GM18505 (cell line): Measurements from ENCODE around the gene AHI1.

Source experiments
- ATAC-seq: cut with Tn5 transposase; IDR thresholded peaks from one replicate; pipeline ENCODE4 v1.9.1; 2021; ENCODE audit not compliant: unreplicated experiment
- POLR2A ChIP-seq: IDR thresholded peaks from 4 replicates; pipeline ENCODE4 v1.6.1; 2011; ENCODE audit warnings: borderline replicate concordance; ENCODE audit not compliant: insufficient read depth, insufficient read length; ENCODE audit errors: extremely low read depth

The AHI1 gene

DNA sequence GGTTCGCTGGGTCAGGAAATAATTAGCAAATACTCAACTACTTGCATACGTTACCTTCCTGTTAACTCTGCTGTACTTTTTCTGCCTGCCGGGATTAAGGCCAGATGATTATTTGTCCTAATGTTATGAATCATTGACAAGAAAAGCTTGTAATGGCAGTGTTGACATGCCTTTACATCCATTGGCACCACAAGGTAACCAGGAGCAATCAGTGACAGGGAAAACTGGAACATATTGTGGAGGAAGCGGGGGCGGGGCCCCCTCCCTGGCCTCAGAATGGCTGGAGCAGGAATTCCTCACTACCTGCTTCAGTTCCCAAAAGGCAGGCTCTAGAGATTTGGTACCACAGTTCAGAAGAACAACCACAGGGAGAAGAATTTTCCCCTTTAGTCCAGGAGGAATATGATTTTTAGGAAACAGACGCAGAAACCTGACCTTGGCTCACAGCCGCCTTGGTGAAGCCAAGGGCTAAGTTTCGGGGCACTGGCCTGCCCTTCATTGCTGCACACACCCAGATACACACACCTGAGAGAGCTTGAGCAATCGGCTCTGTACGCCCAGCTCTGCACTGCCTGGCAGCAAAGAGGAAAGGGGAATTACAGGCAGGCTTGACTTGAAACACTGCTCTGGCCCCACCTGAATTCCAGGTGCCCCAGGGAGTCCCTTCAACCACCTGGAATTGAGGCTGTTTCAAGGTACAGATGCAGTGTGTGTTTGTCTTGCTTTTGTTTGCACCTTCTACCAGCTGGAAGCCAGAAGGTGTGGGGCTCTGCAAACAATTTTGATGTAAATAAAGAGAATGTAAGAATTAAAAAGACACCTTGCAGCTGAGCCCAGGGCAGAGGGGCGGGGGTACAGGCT is 226.6 kb downstream of the AHI1 start:
- ATAC-seq: no peak
- no peak for TF ChIP-seq POLR2A

DNA sequence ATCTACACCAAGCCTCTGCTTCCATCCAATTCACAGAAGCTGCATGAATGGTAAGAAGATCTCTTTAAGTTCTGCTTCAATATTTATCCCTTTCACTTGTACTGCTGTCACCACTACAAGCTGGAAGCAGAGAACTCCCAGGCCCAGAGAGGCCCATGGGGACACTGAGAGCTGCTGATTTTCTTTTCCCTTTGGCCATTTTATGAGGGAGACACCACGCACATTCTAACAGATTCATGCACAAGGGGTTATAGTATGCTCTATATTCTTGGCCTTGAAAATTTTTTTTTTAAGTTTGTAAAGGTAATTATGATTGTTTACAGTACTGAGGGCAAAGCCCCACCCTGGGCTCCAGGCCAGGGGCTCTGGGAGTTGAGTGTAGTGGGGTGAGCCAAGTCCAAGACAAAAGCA is 228.1 kb downstream of the AHI1 start:
- TF ChIP-seq POLR2A: no peak
- no peak for ATAC-seq

DNA sequence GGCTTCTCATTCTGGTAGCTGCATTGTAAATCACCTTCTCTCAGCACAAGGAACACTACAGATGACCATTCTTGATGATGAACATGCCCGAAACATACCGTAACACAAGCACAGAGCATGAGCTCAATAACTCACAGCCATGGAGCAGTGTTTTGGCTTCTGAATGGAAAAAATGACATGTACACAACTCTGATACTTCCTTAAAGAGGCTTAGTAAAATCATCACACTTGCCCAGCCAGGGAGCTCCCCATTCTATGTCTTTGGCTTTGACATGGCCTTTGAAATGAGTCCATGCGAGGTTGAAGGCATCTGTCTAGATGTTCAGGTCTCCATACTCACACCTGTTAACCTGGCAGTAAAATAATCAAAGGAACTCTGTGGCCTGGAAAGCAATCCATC is 228.8 kb downstream of the AHI1 start:
- TF ChIP-seq POLR2A: no peak
- ATAC-seq: no peak

DNA sequence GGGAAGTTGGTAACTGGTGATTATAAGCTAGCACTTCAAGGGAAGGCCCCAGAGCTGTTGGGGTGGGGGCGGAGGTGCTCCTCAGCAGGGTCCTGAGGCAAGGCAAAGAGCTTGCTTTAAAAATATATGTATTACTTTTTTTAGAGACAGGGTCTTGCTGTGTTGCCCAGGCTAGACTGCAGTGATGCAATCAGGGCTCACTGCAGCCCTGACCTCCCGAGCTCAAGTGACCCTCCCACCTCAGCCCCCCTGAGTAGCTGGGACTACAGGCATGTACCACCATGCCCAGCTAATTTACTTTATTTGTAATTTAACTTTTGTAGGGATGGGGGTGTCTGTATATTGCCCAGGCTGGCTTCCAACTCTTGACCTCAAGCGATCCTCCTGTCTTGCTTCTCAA is 229.3 kb downstream of the AHI1 start:
- TF ChIP-seq POLR2A: no peak
- no peak for ATAC-seq

DNA sequence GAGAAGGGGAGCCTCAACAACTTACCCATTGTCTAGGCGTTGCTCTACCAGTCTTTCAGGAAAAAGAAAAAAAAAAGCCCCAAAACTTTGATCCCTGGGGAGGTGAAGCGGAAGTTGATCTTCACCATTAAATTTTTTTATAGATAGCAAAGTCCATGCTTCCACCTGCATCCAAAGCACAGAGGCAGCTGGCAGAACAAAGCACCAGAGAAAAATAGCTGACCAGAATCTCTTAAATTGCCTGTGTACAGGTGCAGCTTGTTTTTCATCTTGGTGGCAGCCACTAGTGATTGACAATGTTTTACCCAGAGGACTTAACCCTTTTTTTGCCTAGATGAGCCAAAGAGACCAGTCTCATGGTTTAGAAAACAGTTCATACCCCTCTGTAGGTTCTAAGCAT is 230.5 kb downstream of the AHI1 start:
- no peak for ATAC-seq
- TF ChIP-seq POLR2A: no peak

DNA sequence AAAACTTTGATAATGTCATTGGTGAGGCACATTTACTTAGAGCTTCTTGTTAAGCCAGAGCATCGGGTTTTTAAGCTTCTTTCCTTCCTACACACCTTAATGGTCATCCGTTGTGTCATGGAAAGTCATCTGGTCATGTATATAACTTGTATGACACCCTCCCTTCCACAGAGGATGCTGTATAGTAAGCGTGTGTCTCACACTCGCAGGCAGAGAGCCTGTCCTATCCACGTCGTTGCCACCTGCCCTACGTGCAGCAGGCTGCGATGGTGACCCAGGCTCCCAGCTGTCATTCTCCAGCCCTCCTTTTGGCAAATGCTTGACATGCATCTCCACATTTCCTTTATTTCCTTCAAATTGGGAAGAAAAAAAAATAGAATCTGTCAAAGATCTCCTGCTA is 230.9 kb downstream of the AHI1 start:
- ATAC-seq: no peak
- TF ChIP-seq POLR2A: no peak

DNA sequence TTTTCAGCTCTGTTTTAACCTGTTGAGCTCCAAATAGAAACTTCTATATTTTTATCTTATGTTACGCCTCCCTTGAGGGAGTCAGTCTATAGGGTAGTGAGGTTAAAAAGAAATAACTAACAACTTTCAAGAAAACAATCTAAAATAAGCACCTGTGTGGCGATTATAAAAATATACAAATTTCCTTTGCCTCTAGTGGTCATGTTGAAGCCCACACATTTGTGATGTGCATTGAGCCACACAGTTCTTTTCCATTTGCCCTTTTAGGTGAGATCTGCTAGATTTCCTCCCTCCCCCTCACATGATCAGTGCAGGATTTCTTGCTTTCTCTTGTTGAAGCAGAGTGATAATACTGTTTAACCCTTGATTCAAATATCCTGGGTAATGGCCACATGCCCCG is 232.3 kb downstream of the AHI1 start:
- no peak for TF ChIP-seq POLR2A

DNA sequence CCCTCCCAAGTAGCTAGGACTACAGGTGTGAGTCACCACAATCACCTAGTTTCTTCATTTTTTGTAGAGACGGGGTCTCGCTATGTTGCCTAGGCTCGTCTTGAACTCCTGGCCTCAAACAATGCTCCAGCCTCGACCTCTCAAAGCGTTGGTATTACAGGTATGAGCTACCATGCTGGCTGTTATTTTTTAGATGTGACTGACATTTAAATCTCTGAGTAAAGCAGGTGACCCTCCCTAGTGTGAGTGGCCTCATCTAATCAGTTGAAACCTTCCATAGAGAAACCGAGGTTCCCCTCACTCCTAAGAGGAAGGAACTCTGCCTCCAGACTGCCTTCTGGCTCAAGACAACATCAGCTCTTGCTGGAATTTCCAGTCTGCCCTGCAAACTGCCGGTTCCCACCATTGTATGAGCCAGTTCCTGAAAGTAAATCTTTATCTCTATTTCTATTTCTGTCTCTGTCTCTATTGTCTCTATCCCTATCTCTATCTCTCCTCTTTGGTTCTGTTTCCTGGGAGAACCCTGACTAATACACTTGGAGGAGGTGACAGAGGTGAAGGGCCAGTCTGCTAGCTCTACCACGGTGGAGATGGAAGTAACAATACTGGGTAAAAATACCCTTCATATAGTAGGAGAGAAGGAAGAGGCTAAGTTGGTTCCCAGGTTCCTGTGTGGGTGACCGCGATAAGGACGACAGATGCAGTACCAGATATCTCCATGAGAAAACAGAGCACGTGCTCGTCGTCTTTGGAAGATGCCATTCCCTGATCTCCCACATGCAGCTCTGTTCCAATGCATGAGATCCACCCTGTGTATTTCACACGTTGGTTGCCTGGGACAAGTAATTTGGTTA is 235.4 kb downstream of the AHI1 start:
- no peak for ATAC-seq
- no peak for TF ChIP-seq POLR2A

More for the DNA sequence above, 232.3 kb downstream of the AHI1 start:
- no peak for ATAC-seq

DNA sequence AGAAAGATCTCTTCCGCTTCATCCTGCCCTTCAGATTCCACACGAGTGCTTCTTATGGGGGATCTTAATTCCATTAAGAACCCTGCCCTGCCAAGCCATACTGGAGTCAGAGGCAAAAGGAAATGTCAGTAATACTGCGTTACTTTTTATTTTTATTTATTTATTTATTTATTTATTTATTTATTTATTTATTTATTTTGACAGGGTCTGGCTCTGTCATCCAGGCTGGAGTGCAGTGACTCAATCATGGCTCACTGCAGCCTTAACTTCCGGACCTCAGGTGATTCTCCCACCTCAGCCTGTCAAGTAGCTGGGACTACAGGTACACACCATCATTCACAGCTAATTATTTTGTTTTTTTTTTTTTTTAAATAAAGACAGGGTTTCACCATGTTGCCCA is 236.9 kb downstream of the AHI1 start:
- ATAC-seq: no peak
- TF ChIP-seq POLR2A: no peak

DNA sequence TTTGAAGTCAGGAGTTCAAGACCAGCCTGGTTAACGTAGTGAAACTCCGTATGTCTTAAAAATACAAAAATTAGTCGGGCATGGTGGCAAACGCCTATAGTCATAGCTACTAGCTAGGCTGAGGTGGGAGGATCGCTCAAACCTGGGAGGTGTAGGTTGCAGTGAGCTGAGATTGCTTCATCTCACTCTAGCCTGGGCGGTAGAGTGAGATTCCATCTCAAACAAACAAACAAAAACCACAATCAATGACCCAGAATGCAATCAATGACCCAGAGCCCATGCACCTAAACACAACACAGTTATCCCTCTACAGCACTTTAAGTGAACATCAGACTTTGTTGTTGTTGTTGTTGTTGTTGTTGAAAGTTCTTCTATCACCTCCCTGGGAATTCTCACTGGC is 238.6 kb downstream of the AHI1 start:
- ATAC-seq: no peak
- no peak for TF ChIP-seq POLR2A

DNA sequence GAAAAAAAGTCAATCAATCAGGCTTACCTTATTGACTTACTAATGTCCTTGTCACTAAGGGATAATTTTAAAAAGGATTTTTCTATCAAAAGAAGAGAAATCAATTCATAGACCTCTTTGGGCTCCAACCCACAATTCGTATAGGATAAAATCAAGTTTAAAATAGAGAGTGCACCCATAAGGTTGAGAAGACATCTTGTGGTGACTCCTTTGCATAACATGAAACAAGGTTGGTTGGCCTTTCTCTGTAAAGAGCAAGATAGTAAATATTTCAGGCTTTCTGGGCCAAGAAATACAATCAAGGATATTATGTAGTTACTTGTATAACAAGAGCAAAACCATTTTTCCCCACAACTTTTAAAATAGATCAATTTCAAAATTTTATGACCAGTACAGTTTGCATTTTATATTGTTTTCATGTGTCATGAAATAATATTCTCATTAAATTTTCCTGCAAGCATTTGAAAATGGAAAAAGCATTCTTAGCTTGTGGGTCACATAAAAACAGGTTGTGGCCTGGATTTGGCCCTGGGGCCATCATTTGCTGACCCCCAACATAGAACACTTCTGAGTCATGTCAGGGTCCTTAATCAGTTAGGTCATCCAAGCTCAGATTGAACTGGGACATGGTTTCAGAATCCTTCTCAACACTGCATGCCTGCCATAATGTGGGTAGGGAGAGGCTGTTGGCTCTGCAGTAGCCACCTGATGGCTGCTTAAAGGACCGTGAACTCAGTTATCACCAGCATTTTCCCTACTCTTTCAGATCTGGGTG is 239.7 kb downstream of the AHI1 start:
- TF ChIP-seq POLR2A: no peak
- ATAC-seq: no peak

DNA sequence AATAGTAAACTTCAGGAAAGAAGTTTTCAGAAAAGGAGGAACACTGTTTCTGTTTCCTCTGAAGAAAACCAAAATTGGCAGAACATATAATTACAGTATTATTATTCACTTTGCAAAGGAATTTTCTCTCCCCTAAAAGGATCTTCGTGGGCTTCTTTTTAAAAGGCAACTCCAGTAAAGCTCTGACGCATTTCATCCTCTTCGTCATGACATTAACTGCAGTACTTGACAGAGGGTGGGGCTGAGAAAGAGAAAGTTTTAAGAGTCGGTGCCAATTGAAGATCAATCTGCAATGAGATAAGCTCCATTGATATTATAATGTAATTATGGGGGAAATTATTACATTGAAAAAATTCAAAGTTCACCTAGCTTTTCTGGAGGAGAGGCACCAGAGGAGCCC is 240.7 kb downstream of the AHI1 start:
- no peak for TF ChIP-seq POLR2A
- no peak for ATAC-seq

DNA sequence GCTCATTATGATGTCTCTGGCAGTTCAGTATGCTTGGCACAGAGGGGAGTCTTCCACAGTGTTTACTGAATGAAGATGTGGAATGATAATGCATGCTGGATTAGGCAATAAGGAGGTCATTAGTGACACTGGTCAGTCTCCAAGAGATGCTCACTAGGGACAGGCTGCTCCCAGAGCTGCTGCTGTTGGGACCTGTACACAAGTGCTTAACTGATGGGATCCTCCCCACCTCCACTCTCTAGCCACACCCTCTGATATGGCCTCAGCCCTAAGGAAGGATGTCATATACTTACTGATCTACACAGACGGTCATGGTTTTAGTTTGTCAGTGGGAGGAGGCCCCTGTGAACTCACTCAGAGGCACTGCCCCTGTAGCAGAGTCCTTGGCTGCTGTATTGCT is 243.1 kb downstream of the AHI1 start:
- no peak for ATAC-seq
- TF ChIP-seq POLR2A: no peak
